GM19372 (cell line): ENCODE measurements around the gene LCE3C.
"Not testable (repeated sequence)": the region's sequence is repeated elsewhere in the genome, so short reads cannot be mapped to it uniquely, and the experiment has no call there.

Source experiments
- ATAC-seq: cut with Tn5 transposase; IDR thresholded peaks from one replicate; pipeline ENCODE4 v1.9.1; 2021; ENCODE audit warnings: mild to moderate bottlenecking, low read depth, moderate library complexity; ENCODE audit not compliant: unreplicated experiment

Gene LCE3C

GRCh38 chr1:152599934-152600333 is at the start of gene LCE3C:
LCE3C (plus strand) TSS chr1:152600234; CDS start chr1:152600732, 498 bp downstream.
- ATAC-seq, result no peak

- ATAC-seq, result no peak
Measured at GRCh38 chr1:152565115-152565514, 34.9 kb upstream of the LCE3C start.

DNA sequence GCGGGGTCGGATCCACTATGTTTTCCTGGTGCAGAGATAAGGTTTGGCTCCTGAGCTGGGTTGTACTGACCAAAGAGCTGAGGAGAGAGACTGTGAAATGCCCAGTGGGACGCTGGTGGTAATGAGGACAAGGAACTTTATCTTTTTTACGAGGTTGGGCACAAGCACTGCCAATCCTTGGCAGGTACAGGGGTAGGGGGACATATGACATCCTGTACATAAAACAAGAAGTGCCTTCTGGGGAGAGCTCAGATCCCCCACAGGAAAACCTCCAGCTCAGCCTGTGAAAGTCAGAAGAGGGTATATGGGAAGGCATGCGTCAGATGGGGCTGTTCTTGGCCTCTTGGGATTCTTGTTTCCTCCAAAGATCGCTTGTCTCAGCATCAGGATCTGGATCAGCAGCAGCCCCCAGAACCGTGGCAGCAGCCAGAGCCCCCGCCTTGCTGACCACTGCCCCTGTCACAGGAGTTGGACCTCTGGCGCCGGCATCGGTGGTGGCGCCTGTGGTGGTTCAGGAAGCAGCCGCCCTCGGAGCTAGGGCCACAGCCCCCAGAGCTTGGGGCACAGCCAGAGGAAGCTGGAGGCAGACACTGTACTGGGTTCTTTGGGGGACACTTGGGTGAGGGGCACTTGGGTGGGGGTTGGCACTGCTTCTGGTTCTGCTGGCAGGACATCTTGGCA is 34.4 kb upstream of the LCE3C start:
- ATAC-seq, result no peak

- no peak for ATAC-seq
Measured at GRCh38 chr1:152566681-152567080, 33.4 kb upstream of the LCE3C start, which contains the start of gene LCE3E. LCE3E (minus strand) TSS chr1:152566780; CDS start chr1:152566208, 572 bp downstream.

DNA sequence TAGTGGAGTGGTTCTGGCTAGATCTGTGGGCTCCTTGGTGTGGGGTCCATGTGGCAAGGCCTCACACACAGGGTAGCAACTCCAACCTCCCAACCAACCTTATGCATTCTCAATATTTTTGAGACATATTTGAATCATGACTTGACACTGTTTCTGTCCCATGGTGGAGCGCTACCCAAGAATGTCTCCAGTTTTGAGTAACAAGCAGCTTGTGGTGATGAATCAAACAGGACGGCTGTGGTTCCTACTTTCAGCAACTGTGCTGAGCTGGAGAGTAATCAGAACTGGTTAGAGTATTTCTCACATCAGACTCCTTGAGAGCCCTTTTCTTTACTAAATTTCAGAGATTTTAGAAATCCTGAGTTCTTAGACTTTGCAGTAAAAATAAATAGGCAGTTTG is 22.9 kb upstream of the LCE3C start:
- no peak for ATAC-seq

GRCh38 chr1:152579526-152579925 is 20.5 kb upstream of the LCE3C start:
- not testable (repeated sequence) for ATAC-seq

GRCh38 chr1:152580433-152580832 is 19.6 kb upstream of the LCE3C start, which contains the start of gene LCE3D:
LCE3D (minus strand) TSS chr1:152580516; CDS start chr1:152579936, 580 bp downstream.
- ATAC-seq, result no peak

DNA sequence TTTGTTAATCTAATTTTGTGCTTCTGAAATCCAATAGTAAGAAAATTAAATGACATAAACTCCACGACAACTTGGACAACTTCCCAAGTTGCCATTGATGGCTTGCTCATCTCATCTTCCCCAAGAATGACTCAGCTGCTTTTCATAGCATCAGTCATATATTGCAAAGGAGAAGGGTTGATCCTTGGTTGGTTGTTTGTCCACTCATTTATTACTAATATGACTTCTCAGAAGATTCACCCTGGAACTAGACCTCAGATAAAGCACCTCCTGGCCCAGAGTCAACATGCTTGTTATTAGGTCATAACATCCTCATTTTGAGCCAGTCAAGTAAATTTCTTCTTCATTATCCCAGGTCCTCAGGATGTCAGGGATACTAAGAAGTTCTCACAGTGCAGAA is 17.4 kb upstream of the LCE3C start:
- no peak for ATAC-seq

- no peak for ATAC-seq
Measured at GRCh38 chr1:152585586-152585985, 14.4 kb upstream of the LCE3C start.

DNA sequence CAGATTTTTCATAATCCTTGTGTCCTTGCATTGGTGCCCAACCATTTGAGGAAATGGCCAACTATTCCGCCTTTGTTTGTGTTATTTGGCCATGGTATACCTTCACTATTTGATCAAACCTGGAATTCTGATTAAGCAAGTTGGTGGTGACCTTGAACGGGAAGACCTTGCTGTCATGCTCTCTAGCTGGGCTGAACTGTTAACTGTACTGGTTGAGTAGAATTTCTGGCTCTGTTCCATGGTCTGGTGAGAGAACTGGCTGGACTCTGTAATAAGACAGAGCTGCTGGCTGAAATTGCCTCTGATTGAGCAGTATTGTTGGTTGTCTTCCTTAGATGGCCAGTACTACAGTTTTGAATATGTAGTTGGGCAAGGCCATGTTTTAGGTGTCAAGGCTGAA is 3.0 kb upstream of the LCE3C start:
- ATAC-seq, result no peak

DNA sequence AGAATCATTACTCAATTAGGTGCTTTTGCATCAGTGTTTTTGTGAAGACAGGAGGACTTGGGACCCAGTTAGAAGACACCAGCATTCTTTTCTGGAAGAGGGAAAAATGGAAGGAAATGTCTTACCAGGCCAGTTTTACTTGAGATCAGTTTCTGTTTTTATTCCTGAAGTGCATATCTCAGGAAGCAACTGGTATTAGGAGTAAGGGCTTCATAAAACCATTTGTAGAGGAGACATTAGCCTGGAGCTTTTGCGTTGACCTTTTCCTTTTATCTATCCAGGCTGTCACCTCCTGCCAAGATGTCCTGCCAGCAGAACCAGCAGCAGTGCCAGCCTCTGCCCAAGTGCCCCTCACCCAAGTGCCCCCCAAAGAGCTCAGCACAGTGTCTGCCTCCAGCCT is 13.5 kb downstream of the LCE3C start, which contains the start of gene LCE3B:
Gene LCE3B, plus strand, starts transcription at position 301 of the 400 bp plus-strand sequence. Its CDS starts 0 bp downstream, at position 301.
- ATAC-seq, result no peak

GRCh38 chr1:152621993-152622392 is 22.0 kb downstream of the LCE3C start:
- no peak for ATAC-seq

GRCh38 chr1:152622803-152623202 is 22.8 kb downstream of the LCE3C start, which contains the start of gene LCE3A:
LCE3A (minus strand) TSS chr1:152623103; CDS start chr1:152623103, 0 bp downstream.
- no peak for ATAC-seq

DNA sequence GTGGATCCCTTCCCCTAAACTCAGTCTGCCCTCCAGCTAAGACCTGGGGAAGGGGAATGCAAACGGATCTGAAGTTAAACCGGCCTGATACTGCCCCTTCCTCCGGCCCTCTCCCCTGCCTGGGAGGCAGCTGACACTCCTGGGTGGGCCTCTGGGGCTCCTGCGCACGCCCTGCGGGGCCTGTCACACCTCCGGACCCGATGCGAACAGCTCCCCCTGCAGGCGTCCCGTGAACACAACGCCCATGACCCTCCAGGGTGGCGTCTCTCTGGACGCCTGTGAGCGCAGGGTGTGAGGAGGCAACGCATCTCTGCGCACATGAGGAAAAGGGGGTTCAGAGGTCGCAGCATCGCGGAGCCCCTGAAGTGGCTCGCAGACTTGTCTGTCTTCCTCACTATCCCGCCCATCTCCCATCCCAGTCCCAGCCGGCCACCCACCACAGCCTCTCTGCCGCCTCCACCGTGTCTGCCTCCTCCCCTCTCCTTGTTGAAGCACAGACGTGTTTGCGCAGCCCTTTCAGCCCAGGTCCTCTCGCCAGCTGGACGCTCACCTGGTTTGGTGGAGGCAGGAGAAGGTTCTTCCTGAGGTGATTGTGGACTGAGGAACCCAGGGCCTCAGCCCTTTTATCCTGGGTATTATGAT is 23.3 kb downstream of the LCE3C start:
- ATAC-seq, result no peak

DNA sequence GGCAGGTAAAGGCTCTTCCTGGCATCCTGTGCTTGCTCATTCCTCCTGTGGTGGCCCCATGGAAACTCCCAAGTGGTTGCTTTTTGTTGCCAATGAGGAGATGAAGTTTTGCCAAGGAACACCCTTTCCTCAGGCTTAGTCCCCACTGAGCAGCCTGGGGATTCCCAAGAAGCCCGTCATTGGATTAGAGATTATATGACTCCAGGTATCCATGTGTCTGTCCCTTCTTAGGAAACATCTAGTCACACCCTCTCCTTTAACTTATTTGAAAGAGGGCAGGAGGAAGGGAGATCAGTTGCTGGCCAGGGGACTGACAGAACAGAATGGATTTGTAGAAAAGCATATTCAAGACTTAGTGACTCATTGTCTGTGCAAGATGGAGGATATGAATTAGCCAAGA is 26.7 kb downstream of the LCE3C start:
- no peak for ATAC-seq

- ATAC-seq, result no peak
Measured at GRCh38 chr1:152630596-152630995, 30.6 kb downstream of the LCE3C start.

DNA sequence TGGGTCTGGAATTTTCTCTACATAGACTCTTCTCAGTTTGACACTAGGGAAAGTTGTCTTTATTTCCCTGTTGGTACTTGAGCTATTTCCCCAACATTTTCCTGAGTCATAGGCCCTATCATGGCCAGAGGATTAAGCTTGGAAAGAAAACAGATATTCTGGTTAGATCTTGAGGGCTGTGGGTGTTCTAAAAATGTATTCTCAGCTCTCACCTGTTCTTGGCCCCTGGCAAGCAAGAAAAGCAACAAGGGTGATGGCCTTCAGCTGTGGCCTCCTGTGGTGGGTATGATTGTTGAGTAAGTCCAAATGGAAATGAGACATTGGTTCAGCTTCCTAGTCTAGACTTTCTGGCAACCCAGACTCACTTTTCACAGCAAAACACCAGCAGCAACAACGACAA is 40.3 kb downstream of the LCE3C start:
- ATAC-seq, result no peak

DNA sequence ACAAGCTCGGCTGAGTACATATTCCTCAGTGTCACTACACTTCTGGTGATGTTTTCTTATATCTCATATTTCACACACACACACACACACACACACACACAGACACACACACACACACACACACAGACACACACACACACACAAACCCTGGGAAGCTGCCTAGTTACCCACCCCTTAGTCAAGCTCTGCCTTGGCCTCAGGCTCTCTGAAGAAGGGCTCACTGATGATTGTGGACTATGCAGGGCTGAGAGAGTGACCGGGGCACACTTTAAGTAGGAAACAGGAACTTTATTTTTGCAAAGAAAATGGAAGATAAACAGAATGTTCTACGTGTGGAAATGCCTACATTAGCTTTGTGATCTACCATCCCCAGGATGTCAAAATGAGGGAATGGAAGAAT is 43.9 kb downstream of the LCE3C start:
- no peak for ATAC-seq

- no peak for ATAC-seq
Measured at GRCh38 chr1:152645146-152645545, 45.1 kb downstream of the LCE3C start.

DNA sequence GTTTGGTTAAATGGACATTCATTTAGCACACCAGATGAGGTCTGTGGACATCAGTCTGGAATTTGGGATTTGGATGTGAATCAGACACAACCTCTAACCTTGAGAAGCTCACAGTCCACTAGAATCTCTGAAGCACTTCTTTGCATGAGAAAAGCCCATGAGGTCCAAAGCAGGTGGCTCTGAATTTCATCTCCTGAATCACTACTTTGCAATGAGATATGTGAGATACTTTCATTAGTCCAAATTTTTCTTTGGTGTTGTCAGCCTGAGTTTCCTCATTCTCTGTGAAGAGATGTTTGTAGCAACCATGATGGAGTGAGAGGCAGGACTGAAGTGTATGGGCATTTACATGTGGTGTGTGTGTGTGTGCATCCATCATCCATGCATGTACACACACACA is 46.6 kb downstream of the LCE3C start:
- ATAC-seq, result no peak
